GM19099 (cell line): ENCODE data around the gene KTN1.

ENCODE experiments used
- POLR2A ChIP-seq: IDR thresholded peaks from 3 replicates; pipeline ENCODE4 v1.6.1; 2011; ENCODE audit warnings: low read depth; ENCODE audit not compliant: insufficient read length; ENCODE audit errors: extremely low read depth

Gene KTN1

GRCh38 chr14:55579724-55580469 is at the start of gene KTN1:
KTN1 (plus strand) TSS chr14:55580207; CDS start chr14:55612049, 31,842 bp downstream.
- TF ChIP-seq POLR2A = peak; percentile 74

DNA sequence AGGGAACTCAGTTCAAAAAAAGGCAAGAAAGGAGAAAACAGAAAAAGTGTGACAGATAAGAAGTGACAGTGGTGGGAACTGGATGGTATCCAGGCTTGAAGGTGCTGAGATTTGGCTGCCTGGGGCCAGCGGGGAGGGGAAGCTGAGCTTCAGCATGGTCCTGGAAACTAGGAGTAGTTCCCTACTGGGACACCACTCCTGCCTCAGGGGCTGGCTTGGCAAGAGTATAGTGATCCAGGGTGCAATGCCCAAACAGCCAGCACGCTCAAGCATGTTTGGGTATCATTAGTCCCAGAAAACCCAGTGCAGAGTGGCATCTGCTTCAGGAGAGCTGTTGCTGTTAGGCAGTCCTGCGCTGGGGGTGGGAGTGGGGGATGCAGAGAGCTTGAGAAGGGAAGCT is 49.5 kb upstream of the KTN1 start:
- no peak for TF ChIP-seq POLR2A

GRCh38 chr14:55532645-55533344 is 47.2 kb upstream of the KTN1 start:
- no peak for TF ChIP-seq POLR2A

DNA sequence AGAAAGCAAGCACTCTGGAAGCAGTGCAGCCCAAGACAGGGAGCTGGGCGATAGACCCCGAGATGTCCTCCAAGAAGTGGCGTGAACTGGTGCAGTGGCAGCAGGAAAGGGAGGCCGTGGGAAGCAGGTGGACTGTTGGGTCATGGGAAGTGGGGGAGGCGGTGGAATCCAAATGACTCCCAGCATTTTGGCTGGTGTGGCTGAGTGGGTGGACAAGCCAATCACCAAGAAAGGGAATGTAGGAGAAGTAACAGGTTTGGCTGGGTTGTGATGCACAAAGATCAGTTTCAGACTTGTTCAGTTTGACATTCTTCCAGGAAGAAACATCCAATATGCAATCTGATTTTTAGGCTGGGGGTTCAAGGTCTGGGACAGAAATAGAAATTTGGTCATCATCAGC is 46.0 kb upstream of the KTN1 start:
- TF ChIP-seq POLR2A = no peak

- TF ChIP-seq POLR2A = no peak
Observed at GRCh38 chr14:55535516-55536203, 44.3 kb upstream of the KTN1 start.

DNA sequence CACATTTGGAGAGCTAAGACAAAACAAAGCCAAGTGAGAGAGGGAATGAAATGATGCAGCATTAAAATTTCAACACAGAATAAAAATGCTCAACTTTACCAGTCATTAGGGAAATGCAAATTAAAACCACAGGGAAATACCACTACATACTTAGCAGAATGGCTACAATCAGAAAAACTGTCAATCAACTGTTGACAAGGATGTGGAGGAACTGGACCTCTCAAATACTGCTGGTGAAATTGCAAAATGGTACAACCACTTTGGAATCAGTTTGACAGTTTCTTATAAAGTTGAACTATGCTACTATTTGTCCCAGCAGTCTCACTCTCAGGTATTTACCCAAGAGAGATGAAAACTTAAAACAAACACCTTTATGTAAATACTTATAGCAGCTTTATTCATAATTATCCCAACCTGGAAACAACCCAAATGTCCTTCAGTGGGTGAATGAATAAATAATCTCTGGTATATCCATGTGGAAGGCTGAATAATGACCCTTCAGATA is 43.8 kb upstream of the KTN1 start:
- no peak for TF ChIP-seq POLR2A

- TF ChIP-seq POLR2A = no peak
Observed at GRCh38 chr14:55537782-55538181, 42.2 kb upstream of the KTN1 start.

DNA sequence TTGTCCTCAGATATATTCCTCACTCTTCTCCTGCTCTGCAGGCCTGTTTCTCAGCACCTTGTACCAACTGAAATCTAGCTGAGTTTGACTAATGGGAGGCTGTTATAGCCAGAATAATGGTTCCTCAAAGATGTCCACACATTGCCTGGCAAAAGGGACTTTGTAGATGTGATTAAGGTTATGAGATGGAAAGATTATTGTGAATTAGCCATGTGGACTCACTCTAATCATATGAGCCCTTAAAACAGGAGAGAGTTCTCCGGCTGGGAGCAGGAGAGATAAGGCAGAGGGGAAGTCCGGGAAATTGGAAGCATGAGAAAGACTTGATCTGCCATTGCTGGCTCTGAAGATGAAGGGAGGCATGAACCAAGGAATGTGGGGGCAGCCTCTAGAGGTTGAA is 40.0 kb upstream of the KTN1 start:
- no peak for TF ChIP-seq POLR2A

DNA sequence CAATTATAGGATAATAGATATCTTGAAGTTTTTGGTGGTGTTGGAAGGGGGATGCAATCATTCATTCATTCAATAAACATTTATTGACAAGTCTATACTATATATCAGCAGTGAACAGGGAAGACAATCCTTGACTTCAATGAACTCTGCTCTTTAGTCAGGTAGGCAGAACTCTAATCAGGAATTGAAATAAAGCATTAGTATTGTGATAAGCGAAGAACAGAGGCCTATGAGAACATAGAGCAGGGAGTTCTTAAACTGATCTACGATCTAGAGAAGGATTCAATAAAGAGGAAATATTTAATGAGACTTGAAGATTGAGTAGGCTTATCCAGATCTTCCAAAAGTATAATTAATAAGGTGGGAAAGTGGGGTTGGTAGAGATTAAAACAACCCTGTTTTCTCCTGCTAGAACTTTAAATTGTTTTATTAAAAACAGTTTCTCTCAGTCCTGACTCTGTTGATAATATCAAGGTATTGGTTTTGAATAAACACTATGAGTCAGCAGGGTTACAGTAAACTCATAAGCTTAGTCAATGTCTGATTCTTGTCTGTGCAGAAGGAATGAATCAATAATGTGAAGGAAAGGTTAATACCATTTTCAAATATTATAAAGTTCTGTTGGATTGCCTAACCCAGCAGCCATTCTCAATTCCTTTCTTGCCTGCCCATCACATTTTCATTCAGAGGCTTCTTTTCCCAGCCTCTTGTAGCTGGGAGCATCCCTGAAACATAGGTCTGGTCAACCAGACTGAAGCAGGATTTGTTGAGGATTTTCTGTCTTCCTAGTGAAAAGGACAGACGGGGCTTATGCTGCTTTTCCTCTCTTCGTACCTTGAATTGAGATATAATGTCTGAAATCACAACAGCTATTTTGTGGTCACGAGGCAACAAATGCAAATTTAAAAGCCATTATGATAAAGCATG is 38.9 kb upstream of the KTN1 start:
- no peak for TF ChIP-seq POLR2A

DNA sequence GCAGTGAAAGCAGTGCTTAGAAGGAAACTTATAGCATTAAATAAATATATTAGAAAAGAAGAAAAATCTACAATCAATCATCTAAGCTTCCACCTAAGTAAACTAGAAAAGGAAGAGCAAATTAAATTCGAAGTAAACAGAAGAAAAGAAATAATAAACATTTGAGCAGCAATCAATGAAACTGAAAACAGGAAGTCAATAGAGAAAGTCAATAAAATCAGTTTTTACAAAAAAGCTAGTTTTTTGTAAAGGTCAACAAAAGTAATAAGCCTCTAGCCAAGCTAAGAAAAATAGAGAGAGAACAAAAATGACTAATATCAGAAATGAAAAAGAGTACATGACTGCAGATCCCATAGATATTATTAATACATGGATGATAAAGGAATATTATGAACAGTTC is 34.2 kb upstream of the KTN1 start:
- no peak for TF ChIP-seq POLR2A

- peak; percentile 28 for TF ChIP-seq POLR2A
Observed at GRCh38 chr14:55546212-55546874, 33.7 kb upstream of the KTN1 start.

DNA sequence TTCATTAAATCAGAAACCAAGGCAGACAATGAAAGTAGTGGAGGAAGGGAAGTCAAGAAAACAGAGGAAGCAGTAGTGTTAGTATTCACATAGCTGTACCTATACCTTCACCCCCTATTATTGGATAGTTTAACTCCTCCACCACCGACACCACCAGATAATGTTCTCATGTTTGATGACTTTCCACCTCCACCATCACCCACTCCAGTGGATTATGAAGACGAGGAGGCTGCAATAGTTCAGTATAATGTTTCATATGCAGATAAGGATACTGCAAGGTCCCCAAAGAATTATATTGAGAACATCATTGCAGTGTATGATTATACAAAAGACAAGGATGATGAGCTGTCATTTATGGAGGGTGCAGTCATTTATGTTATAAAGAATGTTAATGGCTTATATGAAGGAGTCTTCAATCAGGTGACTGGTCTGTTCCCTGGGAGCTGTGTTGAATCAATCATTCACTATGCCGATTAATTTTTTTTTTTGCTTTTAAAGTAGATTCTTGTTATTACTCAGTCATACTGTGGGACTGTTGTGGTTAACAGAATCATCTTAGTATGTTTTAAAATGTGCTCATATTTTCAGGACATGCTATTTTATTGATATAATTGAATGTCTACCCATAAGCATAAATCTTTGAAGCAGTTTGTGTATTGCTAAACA is 32.2 kb upstream of the KTN1 start:
- no peak for TF ChIP-seq POLR2A

- TF ChIP-seq POLR2A = no peak
Observed at GRCh38 chr14:55553791-55554190, 26.2 kb upstream of the KTN1 start.
